GM12892 (cell line): ENCODE data around the gene PSMG3.

Experiments used
- DNase-seq: peaks from one replicate; pipeline ENCODE4 v3.0.0; 2011; ENCODE audit not compliant: insufficient read length
- FAIRE-seq: peaks from 2 replicates; lab custom pipeline; 2011; peaks lifted over from hg19 to GRCh38; lab: Jason Lieb, UNC
- POLR2A ChIP-seq: IDR thresholded peaks from 2 replicates; pipeline ENCODE4 v1.6.1; 2011; ENCODE audit warnings: low read depth, low read length, control low read depth
- POLR2AphosphoS5 ChIP-seq: IDR thresholded peaks from 2 replicates; pipeline ENCODE4 v1.6.1; 2011; ENCODE audit warnings: low read depth, low read length, control low read depth
- TAF1 ChIP-seq: IDR thresholded peaks from 2 replicates; pipeline ENCODE4 v1.6.1; 2011; ENCODE audit warnings: low read depth, mild to moderate bottlenecking, control low read depth, low read length, borderline replicate concordance

Gene PSMG3

GRCh38 chr7:1537535-1538412 is 32.1 kb downstream of the PSMG3 start:
- no peak for TF ChIP-seq TAF1
- TF ChIP-seq POLR2A = no peak
- TF ChIP-seq POLR2AphosphoS5 = no peak
- no peak for FAIRE-seq
- no peak for DNase-seq

GRCh38 chr7:1536743-1537534 is 32.9 kb downstream of the PSMG3 start:
- no peak for FAIRE-seq
- no peak for DNase-seq

GRCh38 chr7:1536455-1536742 is 33.4 kb downstream of the PSMG3 start:
- TF ChIP-seq POLR2AphosphoS5 (no peak), TAF1 (no peak), POLR2A (no peak)
- DNase-seq (no peak), FAIRE-seq (no peak)

More at GRCh38 chr7:1536743-1537534, 32.9 kb downstream of the PSMG3 start:
- TF ChIP-seq TAF1 = no peak
- no peak for TF ChIP-seq POLR2A
- TF ChIP-seq POLR2AphosphoS5 = no peak

GRCh38 chr7:1535701-1536454 is 34.0 kb downstream of the PSMG3 start:
- no peak for DNase-seq
- no peak for FAIRE-seq

GRCh38 chr7:1535100-1535458 is 34.8 kb downstream of the PSMG3 start:
- no peak for FAIRE-seq
- no peak for DNase-seq
- TF ChIP-seq POLR2A (no peak), POLR2AphosphoS5 (no peak), TAF1 (no peak)

More at GRCh38 chr7:1535701-1536454, 34.0 kb downstream of the PSMG3 start:
- TF ChIP-seq POLR2AphosphoS5 = no peak
- TF ChIP-seq POLR2A = no peak
- TF ChIP-seq TAF1 = no peak

- FAIRE-seq = no peak
- no peak for DNase-seq
- no peak for TF ChIP-seq POLR2AphosphoS5
Measured at GRCh38 chr7:1534330-1535099, 35.3 kb downstream of the PSMG3 start.

GRCh38 chr7:1533547-1534329 is 36.1 kb downstream of the PSMG3 start:
- peak; percentile 21 for FAIRE-seq
- no peak for DNase-seq
- no peak for TF ChIP-seq TAF1
- no peak for TF ChIP-seq POLR2A
- no peak for TF ChIP-seq POLR2AphosphoS5

- peak; percentile 14 for FAIRE-seq
Measured at GRCh38 chr7:1533255-1533546, 36.6 kb downstream of the PSMG3 start.

GRCh38 chr7:1532456-1533254 is 37.2 kb downstream of the PSMG3 start:
- no peak for TF ChIP-seq POLR2A
- TF ChIP-seq TAF1 = no peak
- TF ChIP-seq POLR2AphosphoS5 = no peak
- peak; percentile 42 for FAIRE-seq

More at GRCh38 chr7:1533255-1533546, 36.6 kb downstream of the PSMG3 start:
- no peak for DNase-seq
- TF ChIP-seq POLR2A (no peak), TAF1 (no peak), POLR2AphosphoS5 (no peak)

More at GRCh38 chr7:1532456-1533254, 37.2 kb downstream of the PSMG3 start:
- no peak for DNase-seq
